Limb (tissue), 2 donors: ENCODE measurements around the gene TM4SF20.
"Not testable (repeated sequence)": the region's sequence is repeated elsewhere in the genome, so short reads cannot be mapped to it uniquely, and the experiment has no call there.

Experiments
- DNase-seq, 2 donors: peaks; one replicate each; pipeline ENCODE4 v3.0.0-alpha.2; 2016; ENCODE audit errors: extremely low spot score in 2 of 2

TM4SF20 gene

DNA sequence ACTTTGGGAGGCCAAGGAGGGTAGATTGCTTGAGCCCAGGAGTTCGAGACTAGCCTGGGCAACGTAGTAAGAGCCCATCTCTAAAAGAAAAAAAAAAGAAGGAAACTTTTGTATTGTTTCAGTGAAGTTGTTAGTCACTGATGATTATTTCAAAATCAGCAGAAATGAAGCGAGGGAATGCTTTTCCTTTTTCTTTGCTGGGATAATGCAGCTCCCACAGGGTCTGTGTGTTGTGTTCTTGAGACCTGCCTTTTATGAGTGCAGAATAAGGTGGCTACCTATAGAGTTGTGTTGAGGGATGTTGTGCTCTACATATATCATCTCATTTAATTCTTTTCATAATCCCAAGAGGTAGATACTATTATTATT, 11.7 kb downstream of the TM4SF20 start:
- DNase-seq = no peak

DNA sequence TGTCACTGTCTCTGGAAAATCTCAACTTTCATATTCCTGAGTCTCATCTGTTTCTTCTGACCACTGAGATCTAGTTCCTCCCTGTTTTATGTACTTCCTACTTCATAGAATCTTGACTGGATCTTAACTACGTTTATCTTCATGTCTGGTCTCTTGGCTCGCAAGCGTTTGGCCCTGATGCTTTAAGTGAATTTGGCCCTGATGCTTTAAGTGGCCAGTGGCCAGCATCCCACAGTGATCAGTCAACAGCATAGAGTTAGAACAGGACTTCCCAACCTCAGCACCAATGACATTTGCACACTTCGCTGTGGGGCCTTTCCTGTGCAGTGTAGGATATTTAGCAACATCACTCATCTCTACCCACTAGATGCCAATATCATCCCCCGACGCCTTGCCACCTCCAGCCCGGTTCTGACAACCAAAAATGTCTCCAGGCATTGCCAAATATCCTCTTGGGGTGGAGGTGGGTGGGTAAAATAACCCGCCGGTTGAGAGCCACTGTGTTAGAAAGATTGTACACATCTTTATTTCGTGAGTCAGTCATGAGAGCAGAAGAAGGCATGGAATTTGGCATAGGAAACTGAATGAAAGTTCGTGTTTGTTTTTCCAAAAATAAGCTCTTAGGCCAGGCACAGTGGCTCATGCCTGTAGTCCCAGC, 12.2 kb downstream of the TM4SF20 start:
- DNase-seq = no peak

DNA sequence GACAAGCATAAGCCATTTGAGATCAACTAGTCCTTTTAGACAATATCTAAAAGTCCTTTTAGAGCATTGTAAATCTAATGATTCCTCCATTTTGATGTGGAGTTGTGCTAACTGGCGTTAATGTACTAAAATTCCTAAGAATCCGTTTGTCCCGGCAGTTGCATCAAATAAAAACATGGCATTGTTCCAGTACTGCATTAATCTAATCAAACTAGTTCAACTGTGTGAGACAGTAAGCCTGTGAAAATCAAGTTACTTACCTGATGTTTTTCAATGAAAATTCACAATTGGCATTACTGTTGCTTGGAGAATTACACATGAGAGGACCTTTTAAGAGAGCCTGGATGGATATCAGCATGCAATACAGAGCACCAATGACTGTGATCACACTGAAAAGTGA, 13.3 kb downstream of the TM4SF20 start:
- no peak for DNase-seq

DNA sequence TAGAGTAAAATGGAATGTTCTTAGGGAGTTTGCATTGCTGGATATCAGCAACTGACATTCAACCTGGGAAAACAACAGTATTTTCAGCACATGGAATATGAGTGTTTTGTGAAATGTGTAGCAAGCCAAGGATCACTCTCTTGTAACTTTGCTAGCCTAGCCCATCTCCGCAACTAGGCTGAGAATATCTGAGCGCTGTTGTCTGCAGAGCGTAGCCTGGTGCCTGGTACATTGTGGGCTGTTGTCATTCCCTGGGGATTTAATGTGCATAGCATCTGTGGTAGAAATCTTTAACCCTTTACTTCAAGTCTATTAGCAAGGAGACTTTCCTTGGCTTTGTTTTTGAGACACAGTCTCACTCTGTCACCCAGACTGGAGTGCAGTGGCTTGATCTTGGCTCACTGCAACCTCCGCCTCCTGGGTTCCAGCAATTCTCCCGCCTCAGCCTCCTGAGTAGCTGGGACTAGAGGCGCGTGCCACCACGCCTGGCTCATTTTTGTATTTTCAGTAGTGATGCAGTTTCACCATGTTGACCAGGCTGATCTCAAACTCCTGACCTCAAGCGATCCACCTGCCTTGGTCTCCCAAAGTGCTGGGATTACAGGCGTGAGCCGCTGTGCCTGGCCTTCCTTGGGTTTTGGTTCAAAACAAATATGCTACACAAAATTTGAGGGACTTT, 14.4 kb downstream of the TM4SF20 start:
- DNase-seq = not testable (repeated sequence)

DNA sequence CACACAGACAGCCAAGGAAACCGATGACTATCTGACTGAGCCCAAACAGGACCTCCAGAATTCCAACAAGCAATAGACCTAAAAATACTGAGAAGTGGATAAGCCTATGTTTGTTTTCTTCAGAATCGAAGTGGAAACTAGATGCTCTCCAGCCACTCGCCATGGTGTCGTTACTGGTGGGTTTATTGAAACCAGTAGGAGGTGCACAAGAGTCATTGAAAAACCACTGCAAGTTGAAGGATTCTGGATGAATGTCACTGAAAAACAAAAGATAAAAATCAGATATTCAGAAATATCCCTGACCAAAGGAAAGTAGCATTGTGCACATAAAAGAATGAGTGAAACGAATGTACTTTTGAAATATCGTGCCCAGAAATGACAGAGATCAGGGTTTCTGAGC, 15.3 kb downstream of the TM4SF20 start:
- no peak for DNase-seq

DNA sequence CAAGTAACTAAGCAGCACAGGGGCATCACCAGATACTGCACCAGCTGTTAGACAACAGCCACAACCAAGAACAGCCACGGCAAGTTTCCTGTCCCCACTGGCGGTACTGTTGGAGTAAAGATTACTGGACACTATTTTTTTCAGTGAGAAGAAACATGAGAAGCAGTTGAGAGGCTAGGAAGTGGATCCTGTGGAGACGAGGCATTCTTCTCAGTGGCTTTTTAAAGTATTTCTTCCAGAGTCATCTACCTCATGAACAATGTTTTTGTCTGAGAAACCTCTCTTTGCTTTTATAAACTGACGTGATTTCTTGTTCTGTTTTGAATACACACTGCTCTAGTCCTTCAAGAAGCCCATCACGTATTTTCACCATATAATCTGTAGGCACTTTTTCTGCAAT, 18.8 kb downstream of the TM4SF20 start:
- no peak for DNase-seq

DNA sequence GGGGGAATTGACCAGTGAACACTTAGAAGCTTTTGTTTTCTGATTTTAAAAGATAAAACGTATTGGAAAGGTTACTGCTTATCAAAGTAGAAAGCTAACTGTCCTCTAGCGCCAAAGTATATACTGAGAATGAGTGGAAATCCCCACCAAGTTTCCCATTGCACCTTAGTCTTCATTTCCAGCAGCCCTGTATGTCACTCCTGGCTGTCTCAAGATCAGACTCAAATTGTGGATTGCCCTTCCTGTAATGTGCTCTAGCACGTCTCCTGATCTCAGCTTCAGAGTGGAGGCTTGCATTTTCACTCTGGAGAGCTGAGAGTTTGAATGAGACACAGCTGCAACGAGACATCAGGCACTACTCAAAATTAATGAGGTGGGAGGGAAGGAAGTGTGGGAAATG, 27.5 kb downstream of the TM4SF20 start:
- no peak for DNase-seq

DNA sequence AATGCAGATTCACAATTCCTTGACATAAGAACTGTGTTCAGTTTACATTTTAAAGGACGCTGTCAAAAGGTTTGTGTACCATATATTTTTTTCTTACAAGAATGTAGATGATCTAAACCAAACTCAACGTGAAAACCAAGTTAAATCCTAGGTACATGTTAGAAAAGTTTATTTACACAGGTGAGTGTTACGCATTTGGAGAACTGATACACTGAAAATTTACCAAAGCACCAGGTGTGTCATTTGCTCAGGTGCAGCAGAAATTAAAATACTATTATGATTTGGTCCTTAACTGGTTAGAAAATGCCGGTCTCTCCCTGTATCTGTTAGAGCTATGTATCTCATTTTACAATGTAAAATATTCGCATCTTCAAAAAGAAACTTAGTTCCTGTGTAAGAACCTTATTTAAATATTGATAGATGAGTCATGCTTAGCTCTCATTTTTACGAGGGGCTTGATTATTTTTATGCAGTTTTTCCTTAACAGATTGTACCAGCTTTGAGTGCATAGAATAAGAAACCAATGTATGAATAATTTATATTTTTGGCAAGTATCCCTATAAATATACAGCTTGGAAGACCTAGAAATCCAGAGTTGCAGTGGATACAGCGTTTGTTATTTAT, 29.0 kb downstream of the TM4SF20 start:
- DNase-seq = no peak

DNA sequence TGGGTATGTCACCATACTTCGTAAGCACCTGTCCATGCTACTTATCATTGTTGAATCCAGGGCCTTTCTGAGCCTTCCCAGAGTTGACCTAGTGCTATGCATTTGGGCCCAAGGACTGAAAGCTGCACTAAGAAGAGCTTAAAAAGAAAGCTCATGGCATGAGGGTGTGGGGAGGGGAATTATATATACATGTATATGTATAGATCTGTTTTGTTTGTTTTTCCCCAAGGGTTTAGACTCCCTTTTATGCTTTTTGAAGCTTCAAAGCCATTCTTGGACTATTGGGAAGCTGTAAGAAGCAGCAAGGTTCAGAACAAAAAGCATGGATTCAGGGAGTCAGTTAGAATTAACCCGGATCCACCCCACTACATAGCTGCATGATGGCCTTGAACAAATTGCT, 30.8 kb downstream of the TM4SF20 start:
- no peak for DNase-seq

DNA sequence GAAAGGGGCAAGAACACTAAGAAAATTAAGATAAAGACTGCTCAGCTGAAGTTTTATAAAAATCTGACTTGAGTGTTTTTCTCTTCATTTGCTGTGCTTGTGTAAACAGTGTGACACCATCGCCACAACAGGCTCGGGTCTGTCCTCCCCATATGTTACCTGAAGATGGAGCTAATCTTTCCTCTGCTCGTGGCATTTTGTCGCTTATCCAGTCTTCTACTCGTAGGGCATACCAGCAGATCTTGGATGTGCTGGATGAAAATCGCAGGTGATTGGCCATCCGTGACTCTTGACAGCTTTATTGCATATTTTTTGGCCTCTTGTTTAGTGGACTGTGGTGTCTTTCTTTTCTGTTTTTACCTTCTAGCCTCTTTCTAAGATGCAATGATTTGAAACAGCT, 32.0 kb downstream of the TM4SF20 start:
- DNase-seq = no peak

DNA sequence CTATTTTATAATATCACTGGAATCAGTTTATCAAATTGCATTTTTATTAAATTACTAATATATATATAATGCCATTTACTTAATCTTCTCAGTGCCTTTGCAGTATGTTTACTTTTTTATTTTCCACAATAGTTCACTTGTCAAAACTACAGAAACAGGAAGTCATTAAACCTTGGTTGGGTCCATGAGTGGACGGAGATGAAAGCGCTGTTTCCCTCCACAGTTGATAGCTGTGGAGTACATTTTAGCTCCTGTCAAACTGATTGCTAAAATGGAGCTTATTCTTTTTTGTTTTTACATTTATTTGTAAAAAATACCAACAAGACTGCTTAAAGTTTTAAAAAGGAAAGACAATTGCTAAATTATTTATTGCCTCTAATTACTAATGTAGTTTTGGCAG, 34.9 kb downstream of the TM4SF20 start:
- DNase-seq = no peak

DNA sequence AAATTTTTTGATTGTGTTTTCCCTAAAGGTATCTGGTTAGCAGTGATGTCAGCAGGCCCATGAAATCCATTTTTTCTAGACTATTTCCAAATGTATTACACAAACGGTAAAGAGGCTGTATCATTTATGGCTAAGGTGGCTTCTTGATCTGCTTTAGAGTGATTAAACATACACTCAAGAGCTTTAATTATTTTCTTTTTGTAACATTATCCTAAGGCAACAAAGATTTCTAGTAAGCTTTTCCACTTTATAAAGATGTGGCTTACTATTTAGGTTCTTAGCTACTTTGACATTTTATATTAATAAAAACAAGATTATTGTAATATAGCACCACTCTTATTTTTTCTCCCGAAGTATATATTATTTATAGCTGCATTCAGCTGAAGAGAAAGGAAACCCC, 37.6 kb downstream of the TM4SF20 start:
- DNase-seq = no peak

DNA sequence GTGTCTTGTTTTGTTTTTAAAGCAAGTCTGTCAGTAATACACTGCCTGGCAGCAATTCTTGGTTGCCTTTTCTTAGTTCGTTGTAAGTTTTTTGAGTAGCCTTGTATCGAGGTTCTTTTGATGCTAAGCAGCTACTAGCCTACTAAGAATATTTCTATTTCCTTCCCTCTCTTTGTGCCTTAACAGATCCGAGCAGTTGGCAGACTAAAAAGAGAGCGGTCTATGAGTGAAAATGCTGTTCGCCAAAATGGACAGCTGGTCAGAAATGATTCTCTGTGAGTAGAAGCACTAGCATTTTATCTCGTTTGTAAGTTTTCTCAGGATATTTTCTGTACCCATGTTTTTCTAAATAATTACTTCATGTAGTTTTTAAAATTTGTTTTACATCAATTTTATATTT, 39.0 kb downstream of the TM4SF20 start:
- DNase-seq = no peak

DNA sequence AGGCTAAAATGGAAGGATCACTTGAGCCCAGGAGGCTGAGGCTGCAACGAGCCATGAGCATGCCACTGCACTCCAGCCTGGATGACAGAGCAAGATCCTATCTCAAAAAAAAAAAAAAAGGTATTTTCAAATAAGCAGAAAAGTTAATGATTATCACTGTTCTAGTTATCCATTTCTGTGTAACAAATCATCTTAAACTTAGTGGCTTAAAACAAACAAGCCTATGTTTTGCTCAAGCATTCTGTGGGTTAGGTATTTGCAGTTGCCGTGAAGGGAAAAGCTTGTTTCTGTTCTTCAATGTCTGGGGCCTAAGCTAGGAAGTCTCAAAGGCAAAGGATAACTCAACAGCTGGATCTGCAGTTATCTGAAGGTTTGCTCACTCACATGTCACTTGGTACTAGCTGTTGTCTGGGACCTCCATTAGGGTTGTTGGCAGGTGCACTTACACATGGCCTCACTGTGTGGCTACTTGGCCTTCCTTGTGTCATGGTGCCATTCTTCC, 40.0 kb downstream of the TM4SF20 start:
- no peak for DNase-seq

DNA sequence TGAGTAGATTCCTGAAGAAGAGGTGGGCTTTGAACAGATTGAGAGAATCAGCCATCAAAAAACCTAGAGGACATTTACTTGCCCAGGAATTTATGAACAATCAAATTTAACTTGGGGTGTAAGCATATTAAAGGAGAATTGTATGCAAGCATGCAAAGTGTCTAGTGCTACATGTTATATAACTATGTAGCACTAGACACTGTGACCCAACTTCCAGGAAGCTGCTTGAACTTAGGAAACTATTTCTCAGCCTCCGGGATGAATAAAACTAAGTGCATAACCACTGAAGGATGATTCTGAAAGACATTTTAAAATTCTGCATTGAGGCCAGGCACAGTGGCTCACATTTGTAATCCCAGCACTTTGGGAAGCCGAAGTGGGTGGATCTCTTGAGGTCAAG, 41.7 kb downstream of the TM4SF20 start:
- no peak for DNase-seq

DNA sequence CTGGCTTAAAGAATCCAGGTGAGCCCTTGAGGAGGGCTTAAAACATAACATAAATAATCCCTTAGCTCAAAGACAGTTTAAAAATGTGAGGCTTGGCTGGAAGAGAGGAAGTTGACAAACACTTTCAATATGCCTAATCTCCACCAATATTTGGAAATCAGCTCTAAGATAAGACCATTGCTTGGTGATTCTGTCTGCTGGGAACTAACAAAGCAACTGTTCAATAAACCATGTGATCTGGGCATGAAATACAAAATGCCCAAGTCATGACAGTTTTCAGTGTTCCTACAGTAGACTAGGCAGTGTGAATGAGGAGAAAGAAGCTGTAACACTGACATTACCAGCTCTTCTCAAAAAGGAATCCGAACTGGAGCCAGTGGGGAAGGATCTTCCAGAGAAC, 43.4 kb downstream of the TM4SF20 start:
- no peak for DNase-seq

DNA sequence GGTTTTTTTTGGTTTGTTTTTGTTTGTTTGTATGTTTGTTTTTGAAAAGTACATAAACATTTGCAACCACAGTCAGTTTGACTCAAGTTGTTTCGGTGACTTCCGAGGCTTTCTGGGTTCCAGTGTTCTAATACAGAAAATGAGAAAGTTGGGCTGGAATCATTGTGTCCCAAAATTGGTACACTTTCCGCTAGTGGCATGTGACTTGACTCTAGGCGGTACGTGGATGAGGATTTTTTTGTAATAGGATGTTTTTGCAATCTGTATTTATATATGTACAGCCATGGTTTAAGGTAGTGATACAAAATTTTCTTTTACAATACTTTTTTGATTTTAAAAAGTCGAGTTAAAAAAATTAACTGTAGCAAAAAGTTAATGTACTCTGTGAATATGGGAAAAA, 52.3 kb downstream of the TM4SF20 start:
- no peak for DNase-seq

DNA sequence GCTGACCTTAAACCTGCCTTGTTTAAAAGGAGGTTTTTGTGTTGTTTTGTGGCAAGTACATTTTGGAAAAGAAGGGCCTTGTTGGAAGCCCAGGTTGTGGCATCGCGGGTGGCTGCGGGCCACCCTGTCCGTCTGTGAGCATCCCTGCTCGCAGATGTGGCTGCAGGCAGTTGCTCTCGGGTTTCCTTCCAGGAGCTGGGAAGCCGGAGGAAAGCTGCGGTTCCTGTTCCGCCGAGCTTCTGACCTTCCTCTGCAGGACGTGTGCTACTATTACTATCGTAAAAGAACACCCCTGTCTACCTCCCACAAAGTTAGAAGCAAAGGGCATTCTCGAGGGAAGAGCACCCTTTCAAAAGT, 53.3 kb downstream of the TM4SF20 start:
- no peak for DNase-seq

DNA sequence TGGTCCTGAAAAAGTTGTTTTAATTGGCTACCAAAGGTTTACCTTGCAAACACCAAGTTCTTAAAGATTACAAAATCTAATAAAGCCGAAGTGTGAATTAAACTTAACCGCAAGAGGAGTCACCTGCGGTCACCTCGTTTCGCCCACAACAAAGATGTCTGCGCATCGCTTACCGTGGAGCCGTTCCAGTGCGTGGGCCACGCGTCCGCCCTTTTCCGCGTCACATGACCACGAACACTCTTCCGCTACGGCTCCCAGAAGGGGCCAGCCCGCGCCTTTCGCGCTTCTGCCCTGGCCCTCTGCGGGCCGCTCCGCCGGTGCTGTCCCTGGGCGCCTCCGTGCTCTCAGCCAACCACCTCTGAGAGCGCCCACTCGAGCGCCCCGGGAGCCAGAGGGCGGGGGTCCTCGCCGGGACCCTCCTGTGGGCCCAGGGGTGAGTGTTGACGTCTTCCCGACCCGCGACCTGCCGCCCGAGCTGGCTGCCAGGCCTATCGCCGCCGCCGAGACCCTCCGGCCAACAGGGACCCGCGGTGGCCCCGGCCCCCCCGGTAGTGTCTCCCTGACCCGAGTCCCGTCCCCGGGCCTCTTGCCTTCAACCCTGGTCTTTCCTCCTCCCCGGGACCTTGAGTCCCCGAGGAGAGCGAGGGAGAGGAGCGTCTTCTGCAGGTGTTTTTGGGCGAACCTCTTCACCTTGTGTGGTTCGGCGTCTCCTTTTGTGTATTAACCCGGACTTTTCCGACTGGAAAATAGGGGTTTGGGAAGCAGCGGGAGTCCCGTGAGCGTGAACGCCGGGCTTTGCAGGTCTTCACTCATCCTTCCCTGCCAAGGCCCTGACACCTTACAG, 53.9 kb downstream of the TM4SF20 start, which contains the start of gene MFF:
Gene MFF (plus strand): TSS at position 257 of the 844 bp plus-strand sequence. CDS start 5,415 bp downstream, outside the sequence.
- peak; percentile 93 to 94 for DNase-seq

DNA sequence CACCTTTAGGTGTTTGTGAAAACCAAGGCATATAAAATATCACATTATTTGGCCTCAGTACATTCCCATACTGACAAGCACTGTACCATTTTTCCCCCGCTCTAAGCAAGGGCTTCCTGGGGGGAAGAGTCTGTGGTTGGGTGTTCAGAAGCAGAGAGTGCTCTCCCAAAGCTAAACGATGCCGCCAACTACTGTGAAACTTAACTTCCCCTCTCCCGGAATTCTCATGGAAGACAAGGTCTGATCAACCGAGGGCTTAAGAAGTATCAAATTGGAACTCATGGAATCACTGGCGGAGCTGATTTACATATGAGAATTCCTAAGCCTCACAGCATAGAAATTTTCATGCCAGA, 54.5 kb downstream of the TM4SF20 start:
- peak in 1 of 2 donors; percentile 39 for DNase-seq

DNA sequence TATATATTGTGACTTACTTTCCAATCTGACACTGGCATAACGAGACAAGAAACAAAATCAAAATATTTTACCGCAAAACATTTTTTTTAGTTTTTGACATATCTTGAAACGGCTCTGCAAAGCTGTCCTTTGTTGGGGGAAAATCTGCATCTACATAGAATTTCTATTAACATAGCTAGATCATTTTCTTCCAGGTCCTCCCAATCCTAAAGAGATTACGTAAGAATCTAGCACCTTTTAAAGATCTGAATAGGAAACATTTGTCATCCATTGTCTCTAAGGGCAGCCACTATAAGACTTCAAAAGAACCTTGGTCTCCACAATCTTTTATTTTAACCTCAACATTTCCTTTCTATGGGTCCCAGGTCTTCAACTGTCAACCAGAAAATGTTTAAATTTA, 55.3 kb downstream of the TM4SF20 start:
- DNase-seq = no peak
